Measurements from ENCODE around the gene TREX2.

The TREX2 gene

GRCh38 chrX:153456161-153456560 lies 10.3 kb upstream of the TREX2 start:
- DNase-seq (ENCODE audit: low read depth in 1 of 2, low spot score in 1 of 2), result no peak

- no peak for DNase-seq (ENCODE audit: low read depth in 1 of 2, low spot score in 1 of 2)
These were observed 9.7 kb upstream of the TREX2 start for GRCh38 chrX:153455571-153455970.

GRCh38 chrX:153454901-153455550 lies 9.2 kb upstream of the TREX2 start:
- DNase-seq (ENCODE audit: low read depth in 1 of 2, low spot score in 1 of 2), result no peak

DNA sequence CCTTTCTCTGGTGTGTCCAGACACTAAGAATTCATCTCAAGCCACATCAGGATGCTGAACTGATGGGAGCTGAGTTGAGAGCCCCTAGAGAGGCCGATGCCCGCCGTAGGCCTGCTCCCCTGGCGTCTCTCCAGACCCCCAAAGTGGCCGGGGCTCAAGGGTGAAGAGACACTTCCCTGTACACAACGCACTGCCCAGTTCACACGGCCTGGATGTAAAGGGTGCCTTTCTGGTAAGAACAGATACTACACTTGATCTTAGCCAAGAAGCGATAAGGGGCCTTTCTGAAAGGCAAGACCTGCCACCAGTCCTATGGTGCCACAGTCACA lies 5.1 kb upstream of the TREX2 start:
- no peak for DNase-seq (ENCODE audit: low read depth in 1 of 2, low spot score in 1 of 2)

- no peak for DNase-seq (ENCODE audit: low read depth in 1 of 2, low spot score in 1 of 2)
These were observed 4.5 kb upstream of the TREX2 start for GRCh38 chrX:153450114-153450948.

DNA sequence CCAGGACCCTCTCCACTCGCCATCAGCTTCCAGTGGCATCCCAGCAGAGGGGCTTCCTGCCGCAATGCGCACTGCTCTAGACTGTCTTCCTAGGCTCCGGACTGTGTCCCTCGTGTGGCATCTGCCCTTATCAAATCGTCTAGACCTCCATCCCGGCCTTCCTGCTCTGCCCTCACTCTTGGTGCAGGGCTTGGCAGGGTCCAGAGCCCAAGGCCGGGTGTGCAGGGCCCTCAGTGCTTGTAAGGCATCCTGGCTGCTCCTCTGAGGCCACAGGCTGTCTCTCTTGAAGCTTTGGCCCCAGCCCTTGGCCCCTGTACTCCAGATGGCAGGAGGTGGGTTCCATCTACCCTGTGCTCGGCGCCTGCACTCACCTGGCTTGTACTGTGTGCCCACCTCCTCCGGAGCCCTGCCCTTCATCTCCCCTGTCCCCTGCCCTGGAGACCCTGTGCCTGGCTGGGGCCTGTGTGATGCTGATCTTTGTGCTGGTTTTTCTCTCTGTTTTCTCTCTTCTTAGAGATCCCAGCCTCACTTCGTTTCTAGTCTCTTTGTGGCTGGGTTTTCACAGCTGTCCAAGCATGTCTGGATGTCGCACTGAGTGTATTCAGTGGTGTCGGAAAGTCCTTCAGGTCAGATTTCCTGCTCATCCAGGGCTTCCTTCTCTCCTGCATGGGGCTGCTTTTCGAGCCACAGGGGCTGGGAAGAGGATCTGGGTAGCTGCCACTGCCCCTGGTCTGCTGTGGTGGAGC lies 3.7 kb upstream of the TREX2 start:
- no peak for DNase-seq (ENCODE audit: low read depth in 1 of 2, low spot score in 1 of 2)

- no peak for DNase-seq (ENCODE audit: low read depth in 1 of 2, low spot score in 1 of 2)
These were observed 2.9 kb upstream of the TREX2 start for GRCh38 chrX:153448556-153449367.

- DNase-seq (ENCODE audit: low read depth in 1 of 2, low spot score in 1 of 2), result no peak
These were observed 1.7 kb upstream of the TREX2 start for GRCh38 chrX:153447581-153447960.

- DNase-seq (ENCODE audit: low read depth in 1 of 2, low spot score in 1 of 2), result no peak
These were observed 1.2 kb upstream of the TREX2 start for GRCh38 chrX:153446950-153447580.

GRCh38 chrX:153446636-153446936 lies 730 bp upstream of the TREX2 start:
- DNase-seq (ENCODE audit: low read depth in 1 of 2, low spot score in 1 of 2), result no peak

DNA sequence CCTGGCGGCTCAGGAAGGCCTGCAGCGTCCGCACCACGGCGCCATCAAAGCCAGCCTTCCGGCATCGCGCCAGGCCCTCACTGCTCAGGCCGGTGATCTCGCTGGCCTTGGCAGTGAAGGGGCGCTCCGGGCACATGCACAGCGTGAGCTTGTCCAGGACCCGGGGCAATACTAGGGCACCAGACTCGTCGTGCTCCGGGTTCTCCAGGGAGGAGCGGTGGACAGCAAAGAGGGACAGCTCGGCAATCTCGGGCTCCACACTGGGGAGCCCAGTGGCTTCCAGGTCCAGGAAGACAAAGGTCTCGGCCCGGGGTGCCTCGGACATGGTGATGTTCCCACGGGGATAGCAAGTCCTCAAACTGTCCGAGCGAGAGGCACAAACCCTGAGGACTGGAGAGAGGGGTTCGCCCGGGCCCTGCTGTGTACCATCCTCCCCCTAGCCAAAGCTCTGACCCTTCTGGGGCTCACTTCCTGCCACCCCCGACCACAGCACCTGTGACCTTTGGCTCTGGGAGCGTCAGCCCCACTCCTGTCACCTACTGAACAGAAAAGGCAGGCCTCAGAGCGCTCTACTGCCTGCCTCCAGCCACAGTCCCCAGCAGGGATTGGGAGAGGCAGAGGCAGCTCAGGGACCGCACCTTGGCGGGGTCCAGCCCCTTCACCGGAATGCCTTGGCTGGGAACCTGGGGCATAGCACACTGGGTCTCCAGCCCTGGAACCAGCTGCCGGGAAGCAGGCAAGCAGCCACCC lies 575 bp downstream of the TREX2 start:
- DNase-seq (ENCODE audit: low read depth in 1 of 2, low spot score in 1 of 2), result no peak

DNA sequence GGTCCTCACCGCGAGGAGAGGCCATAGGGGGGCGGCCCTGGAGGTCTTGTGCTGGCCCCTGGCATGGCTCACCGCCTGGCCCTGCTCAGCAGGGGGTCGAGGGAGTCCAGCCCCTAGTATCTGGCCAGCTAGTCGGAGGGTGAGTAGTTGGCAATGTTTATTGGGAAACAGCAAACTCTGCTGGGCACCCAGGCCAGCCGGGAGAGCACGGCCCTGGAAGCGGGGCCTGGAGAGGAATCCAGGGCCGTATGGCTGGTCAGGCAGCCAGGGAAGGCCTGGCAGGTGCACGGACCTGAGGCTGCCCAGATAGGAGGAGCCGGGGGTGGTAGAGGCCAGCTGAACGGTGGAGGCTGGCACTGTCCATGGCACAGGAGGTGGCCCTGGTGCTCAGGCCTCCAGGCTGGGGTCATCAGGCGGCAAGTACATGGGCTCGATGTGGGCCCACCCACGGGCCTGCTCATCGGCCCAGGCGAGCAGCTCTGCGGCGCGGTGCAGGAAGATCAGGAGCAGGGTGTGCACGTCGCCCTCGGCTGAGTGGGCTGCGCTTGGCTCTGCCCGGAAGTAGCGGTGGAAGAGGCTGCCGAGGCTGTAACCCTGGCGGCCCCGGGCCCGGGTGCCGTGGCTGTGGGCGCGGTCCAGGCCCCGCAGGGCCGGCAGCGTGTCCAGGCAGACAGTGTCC lies 1.4 kb downstream of the TREX2 start:
- no peak for DNase-seq (ENCODE audit: low read depth in 1 of 2, low spot score in 1 of 2)

GRCh38 chrX:153443476-153444332 lies 2.2 kb downstream of the TREX2 start:
- DNase-seq (ENCODE audit: low read depth in 1 of 2, low spot score in 1 of 2), result no peak

DNA sequence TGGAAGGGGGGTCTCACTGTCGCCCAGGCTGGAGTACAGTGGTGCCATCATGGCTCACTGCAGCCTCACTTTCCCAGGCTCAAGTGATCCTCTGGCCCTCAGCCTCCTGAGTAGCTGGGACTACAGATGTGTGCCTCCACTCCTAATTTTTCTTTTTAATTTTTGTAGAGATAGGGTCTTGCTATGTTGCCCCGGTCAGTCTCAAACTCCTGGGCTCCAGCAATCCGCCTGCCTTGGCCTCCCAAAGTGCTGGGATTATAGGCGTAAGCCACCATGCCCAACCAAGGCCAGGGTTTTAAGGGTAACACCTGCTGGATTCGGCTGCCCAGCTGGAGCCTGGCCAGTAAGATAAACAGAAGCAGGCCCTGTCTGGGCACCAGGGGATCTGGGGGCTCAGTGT lies 3.4 kb downstream of the TREX2 start:
- no peak for DNase-seq (ENCODE audit: low read depth in 1 of 2, low spot score in 1 of 2)

DNA sequence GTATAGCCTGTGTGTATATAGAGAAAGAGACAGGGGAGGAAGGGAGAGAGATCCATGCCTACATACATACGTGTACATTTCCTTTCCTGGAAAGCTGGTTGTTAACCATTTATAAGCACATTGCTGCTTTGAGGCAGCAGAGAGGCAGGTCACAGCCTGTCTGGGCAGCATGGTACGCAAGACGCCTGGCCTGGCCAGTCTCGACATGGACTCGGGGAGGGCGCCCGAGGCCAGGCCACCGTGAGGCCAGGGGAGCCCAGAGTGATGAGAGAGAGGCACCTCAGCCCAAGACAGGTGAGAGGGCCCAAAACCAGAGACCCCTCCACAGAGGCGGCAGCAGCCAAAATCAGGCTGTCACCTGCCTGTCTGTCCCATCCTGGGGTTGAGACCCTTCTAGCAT lies 3.9 kb downstream of the TREX2 start:
- DNase-seq (ENCODE audit: low read depth in 1 of 2, low spot score in 1 of 2), result no peak

DNA sequence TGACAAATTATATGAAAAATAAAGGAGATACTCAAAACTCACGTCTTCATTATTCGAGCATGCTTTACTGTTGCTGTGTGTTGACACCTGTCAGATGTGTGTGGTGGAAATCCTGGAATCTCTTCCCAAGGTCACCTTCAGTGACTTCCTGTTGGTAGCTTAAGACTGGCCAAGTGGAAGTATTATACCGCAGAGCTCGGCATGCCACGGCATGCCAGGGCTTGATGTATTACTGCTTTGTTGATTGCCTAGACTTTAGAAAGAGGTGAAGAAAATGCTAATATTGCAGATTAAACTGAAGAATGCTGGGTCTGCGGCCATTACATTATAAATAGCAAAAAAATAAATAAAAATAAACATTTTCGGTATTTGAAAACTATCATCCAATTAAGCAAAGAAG lies 4.6 kb downstream of the TREX2 start:
- DNase-seq (ENCODE audit: low read depth in 1 of 2, low spot score in 1 of 2), result no peak

- DNase-seq (ENCODE audit: low read depth in 1 of 2, low spot score in 1 of 2), result no peak
These were observed 5.2 kb downstream of the TREX2 start for GRCh38 chrX:153440556-153441135.

DNA sequence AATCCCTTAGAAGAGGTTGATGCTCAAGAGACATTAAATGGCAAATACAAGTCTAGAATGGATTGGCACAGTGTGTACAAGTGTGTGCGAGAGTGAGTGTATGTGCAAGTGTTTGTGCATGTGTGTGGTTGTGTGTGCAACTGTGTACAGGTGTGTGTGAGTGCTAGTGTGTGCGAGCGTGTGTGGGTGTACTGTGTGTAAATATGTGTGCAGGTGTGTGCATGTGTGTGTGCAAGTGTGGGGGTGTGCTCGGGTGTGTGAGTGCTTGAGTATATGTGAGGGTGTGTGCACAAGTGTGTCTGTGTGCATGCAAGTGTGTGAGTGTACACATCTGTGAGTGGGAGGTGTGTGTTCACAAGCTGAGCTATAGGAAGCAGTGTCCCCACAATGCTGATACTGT lies 5.9 kb downstream of the TREX2 start:
- DNase-seq (ENCODE audit: low read depth in 1 of 2, low spot score in 1 of 2), result no peak

DNA sequence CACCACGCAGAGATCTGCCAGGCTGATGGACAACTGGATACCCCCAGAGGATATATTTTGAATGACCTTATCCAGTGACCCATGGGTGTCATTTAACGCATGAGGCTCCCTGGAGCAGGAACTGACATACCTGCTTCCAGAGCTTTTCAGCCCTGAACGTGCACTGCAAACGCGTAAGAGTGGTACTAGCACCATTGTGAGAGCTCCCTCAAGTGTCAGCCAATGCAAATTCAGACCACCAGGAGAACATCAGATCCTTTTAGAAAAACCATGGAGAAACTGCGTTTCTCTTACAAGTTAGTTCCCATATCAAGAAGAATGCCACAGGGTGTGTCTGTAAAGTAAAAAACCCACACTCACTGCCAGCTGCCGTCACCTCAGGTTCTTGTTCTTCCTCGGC lies 7.3 kb downstream of the TREX2 start:
- no peak for DNase-seq (ENCODE audit: low read depth in 1 of 2, low spot score in 1 of 2)

Measured in activated CD4-positive, alpha-beta T cell treated with anti-CD3 and anti-CD28 coated beads, Interleukin-2, amount 50 U/mL, for 24 hours (primary cell).